Adrenal gland (tissue), 12 donors: Measurements from ENCODE around the gene CSPG5. TPM values are rescaled to one million over a fixed set of nuclear protein-coding genes. Genes with fewer than 3 reads are reported as not detected.

Experiments used
- DNase-seq, 7 donors: peaks; one replicate each; pipeline ENCODE4 v3.0.0-alpha.2; 2019 to 2020
- H3K27ac ChIP-seq, 5 donors: fragments of 200-600 bp; sonication (generic) in 4 of 5; 1 replicate in 3 of 5; 2 replicates in 2 of 5; pipeline versions ENCODE4 v1.5.1 to v1.8.0; 2016 to 2020; ENCODE audit warnings: mild to moderate bottlenecking in 1 of 5
- H3K27me3 ChIP-seq: fragments of 200-600 bp; 2 replicates; pipeline ENCODE4 v1.8.0; 2021
- H3K36me3 ChIP-seq, 2 donors: fragments of 200-600 bp; replicated peaks in 1 of 2; 1 replicate in 1 of 2; 2 replicates in 1 of 2; pipeline versions ENCODE4 v1.5.1 to v1.8.0; 2018 to 2022
- H3K4me1 ChIP-seq, 2 donors: fragments of 200-600 bp; replicated peaks in 1 of 2; 1 replicate in 1 of 2; 2 replicates in 1 of 2; pipeline versions ENCODE4 v1.5.1 to v1.8.0; 2018 to 2021
- H3K4me3 ChIP-seq, 4 donors: fragments of 200-600 bp; sonication (generic) in 3 of 4; one replicate each; pipeline ENCODE4 v1.5.1; 2016 to 2018
- H3K9me3 ChIP-seq, 3 donors: fragments of 200-600 bp; sonication (generic) in 1 of 3; replicated peaks in 1 of 3; 1 replicate in 2 of 3; 2 replicates in 1 of 3; pipeline versions ENCODE4 v1.5.1 to v1.8.0; 2016 to 2021
- CTCF ChIP-seq, 6 experiments: fragments of 450-650 bp in 4 of 6; fragments of 200-600 bp in 2 of 6; sonication (generic) in 1 of 6; IDR thresholded peaks; 1 replicate in 5 of 6; 2 replicates in 1 of 6; pipeline versions ENCODE4 v1.5.1 to v1.8.0; 2016 to 2021; ENCODE audit warnings: antibody characterized with exemption in 6 of 6, mild to moderate bottlenecking in 2 of 6, moderate library complexity in 1 of 6
- POLR2A ChIP-seq, 2 donors: fragments of 450-650 bp; IDR thresholded peaks; one replicate each; pipeline ENCODE4 v1.6.1; 2017; ENCODE audit warnings: antibody characterized with exemption in 2 of 2, mild to moderate bottlenecking in 2 of 2, moderate library complexity in 1 of 2
- WGBS, 4 donors: extraction: QIAGEN DNeasy Blood & Tissue Kit in 2 of 4; methylation state at CpG; one replicate each; pipeline versions ENCODE4 v1.1.5 to v1.1.7; 2013 to 2017; 5-methylcytosine and 5-hydroxymethylcytosine counted together
- intact Hi-C, 2 donors: fragments of 100-400 bp; cut with DNase I; formaldehyde crosslinking; loops; one replicate each; pipeline versions ENCODE4 v1.14.1 to v1.15.0; 2022 to 2023
- polyA plus RNA-seq, 3 donors: library from polyadenylated mRNA; stranded (reverse); fragments of 200-250 nt in 2 of 3; fragments of 350-450 nt in 1 of 3; fragmentation: Illumina TruSeq in 1 of 3; extraction: RNeasy Lipid Tissue Mini Kit (QIAGEN cat#74804) in 1 of 3; gene quantifications; one replicate each; pipeline ENCODE4 v1.2.3, GENCODE V29; 2013 to 2014
- total RNA-seq, 9 donors: library from RNA; depleted of rRNA in 4 of 9; stranded (reverse); fragments of >200 nt in 4 of 9; fragments of 120-200 nt in 1 of 9; fragmentation: NEBNext Ultra II Directional in 1 of 9; extraction: Animal tissue kit (Norgen Biotek cat#: 25700) in 1 of 9; gene quantifications; one replicate each; pipeline versions ENCODE4 v1.1.0 to v1.2.4, GENCODE V29; 2013 to 2023
- donor health status: healthy with polysubstance abuse.
- donor health status: Bipolar disorder and iron deficiency.
- donor health status: DM: yes; HTN: yes; CAD: no.
- donor health status: DM: no; HTN: no; CAD: no.
- donor health status: DM: no; HTN: no; CAD: no.
- donor health status: DM: yes; HTN: yes; CAD: no.

Gene CSPG5
- total and polyA plus RNA-seq, 12 donors = 0.13 to 0.84 (median 0.50) TPM; not detected in 3

GRCh38 chr3:47612178-47612577 is 33.5 kb upstream of the CSPG5 start:
- H3K9me3 ChIP-seq = no peaks in the 10 kb centered on the region
- peak in 2 of 7 donors; percentile 14 to 20 for DNase-seq
- TF ChIP-seq CTCF (IDR thresholded peaks at IDR 0.05) (no peak), POLR2A (IDR thresholded peaks at IDR 0.05) (no peak)
- H3K27me3 ChIP-seq = no peaks in the 10 kb centered on the region
- H3K36me3 ChIP-seq = peaks cover 0 to 23% of the 10 kb centered on the region in 2 donors
- peaks cover 0 to 22% of the 10 kb centered on the region in 2 donors for H3K4me1 ChIP-seq
- no peak overlapping the region for H3K27ac ChIP-seq
- intact Hi-C loops = no loop called here
- no peak overlapping the region for H3K4me3 ChIP-seq

- Histone ChIP-seq H3K4me3 (no peak overlapping the region), H3K36me3 (peaks cover 0 to 23% of the 10 kb centered on the region in 2 donors), H3K4me1 (peaks cover 0 to 22% of the 10 kb centered on the region in 2 donors), H3K27ac (no peak overlapping the region), H3K27me3 (no peaks in the 10 kb centered on the region), H3K9me3 (no peaks in the 10 kb centered on the region)
- no peak for TF ChIP-seq CTCF (IDR thresholded peaks at IDR 0.05)
- no peak for TF ChIP-seq POLR2A (IDR thresholded peaks at IDR 0.05)
- intact Hi-C loops = no loop called here
- no peak for DNase-seq
- 75 to 82% (median 79%) methylated on average over 2 of the region's 2 CpGs for WGBS, 4 donors
Observed at GRCh38 chr3:47611576-47611975, 32.9 kb upstream of the CSPG5 start.

GRCh38 chr3:47610583-47610982 is 31.9 kb upstream of the CSPG5 start:
- Histone ChIP-seq H3K9me3 (no peaks in the 10 kb centered on the region), H3K4me3 (no peak overlapping the region), H3K27me3 (no peaks in the 10 kb centered on the region), H3K4me1 (peaks cover 0 to 22% of the 10 kb centered on the region in 2 donors), H3K27ac (no peak overlapping the region), H3K36me3 (peaks cover 0 to 23% of the 10 kb centered on the region in 2 donors)
- no peak for DNase-seq
- intact Hi-C loops = no loop called here
- TF ChIP-seq CTCF (IDR thresholded peaks at IDR 0.05) = no peak
- 89 to 94% (median 91%) methylated on average over 3 of the region's 3 CpGs for WGBS, 4 donors

DNA sequence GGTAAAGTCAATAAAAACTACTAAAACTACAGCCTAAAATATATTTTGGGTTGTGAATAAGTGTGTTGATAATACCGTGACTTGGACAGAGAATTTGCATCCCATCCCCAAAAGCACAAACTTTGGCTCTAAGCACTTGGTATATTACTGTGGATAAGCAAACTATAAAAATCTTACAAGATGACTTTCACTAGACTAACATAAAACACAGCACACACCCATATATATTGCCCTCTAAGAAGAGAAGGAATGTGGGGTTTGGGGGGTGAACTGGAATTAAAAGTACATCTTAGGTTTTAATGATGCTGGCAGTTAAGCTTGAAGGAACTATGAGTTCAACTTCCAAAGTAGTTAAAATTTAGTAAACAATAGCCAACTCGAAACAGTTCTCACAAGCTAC is 28.7 kb upstream of the CSPG5 start:
- WGBS, 4 donors = 94 to 100% (median 96%) methylated on average over 2 of the region's 2 CpGs
- TF ChIP-seq POLR2A (IDR thresholded peaks at IDR 0.05) = no peak
- no peak for TF ChIP-seq CTCF (IDR thresholded peaks at IDR 0.05)
- no peak for DNase-seq
- Histone ChIP-seq H3K27me3 (no peaks in the 10 kb centered on the region), H3K4me3 (no peak overlapping the region), H3K36me3 (peaks cover 0 to 23% of the 10 kb centered on the region in 2 donors), H3K4me1 (peaks cover 0 to 5% of the 10 kb centered on the region in 2 donors), H3K27ac (no peak overlapping the region), H3K9me3 (no peaks in the 10 kb centered on the region)
- intact Hi-C loops = no loop called here
